H1 (cell line): ENCODE data around the gene MYO16. TPM values are rescaled to one million over a fixed set of nuclear protein-coding genes. Genes with fewer than 3 reads are reported as not detected.

ENCODE experiments used
- CTCF ChIA-PET: fragments of 300-600 bp; sonication (Branson Sonifier 250); formaldehyde crosslinking; loops from one replicate; lab custom pipeline; 2021; ENCODE audit not compliant: partially characterized antibody; lab: Charles Lee
- POLR2A ChIA-PET: fragments of 300-600 bp; sonication (Branson Sonifier 250); formaldehyde crosslinking; loops from one replicate; lab custom pipeline; 2021; ENCODE audit warnings: inconsistent platforms; ENCODE audit not compliant: partially characterized antibody; lab: Charles Lee
- DNase-seq, 2 experiments: peaks; one replicate each; pipeline versions ENCODE4 v3.0.0 to v3.0.0-alpha.2; 2010 to 2022; ENCODE audit warnings: low spot score in 2 of 2, low read depth in 1 of 2, mixed read lengths in 1 of 2
- FAIRE-seq: peaks from 2 replicates; lab custom pipeline; 2011; peaks lifted over from hg19 to GRCh38; lab: Jason Lieb, UNC
- H2AFZ ChIP-seq: 2 replicates; pipeline ENCODE4 v1.8.1; 2012; ENCODE audit warnings: low read length, inconsistent platforms
- H2AK5ac ChIP-seq: 2 replicates; pipeline ENCODE4 v1.6.1; 2013; ENCODE audit warnings: low read depth, low read length
- H2BK120ac ChIP-seq: replicated peaks from 2 replicates; pipeline ENCODE3; 2013; ENCODE audit warnings: low read depth, low read length, inconsistent platforms
- H2BK12ac ChIP-seq: 2 replicates; pipeline ENCODE4 v1.6.1; 2013; ENCODE audit warnings: low read depth, low read length
- H2BK15ac ChIP-seq: 2 replicates; pipeline ENCODE4 v1.6.1; 2013; ENCODE audit warnings: low read length
- H2BK20ac ChIP-seq: 2 replicates; pipeline ENCODE4 v1.6.1; 2013; ENCODE audit warnings: low read length
- H2BK5ac ChIP-seq: 2 replicates; pipeline ENCODE4 v1.6.1; 2013; ENCODE audit warnings: low read depth, low read length
- H3K14ac ChIP-seq: 2 replicates; pipeline ENCODE4 v1.6.1; 2013; ENCODE audit warnings: inconsistent platforms; ENCODE audit not compliant: insufficient read length
- H3K18ac ChIP-seq: 2 replicates; pipeline ENCODE4 v1.6.1; 2013; ENCODE audit warnings: low read length; ENCODE audit errors: extremely low read depth
- H3K23ac ChIP-seq: 2 replicates; pipeline ENCODE4 v1.6.1; 2013; ENCODE audit warnings: inconsistent platforms; ENCODE audit not compliant: insufficient read length
- H3K23me2 ChIP-seq: 2 replicates; pipeline ENCODE4 v1.6.1; 2013; ENCODE audit warnings: low read depth, low read length
- H3K27ac ChIP-seq: 2 replicates; pipeline ENCODE4 v1.6.1; 2011; ENCODE audit warnings: low read depth, low read length, inconsistent platforms
- H3K27me3 ChIP-seq, 4 experiments: replicated peaks in 1 of 4; 1 replicate in 1 of 4; 2 replicates in 3 of 4; pipeline versions ENCODE4 v1.6.1 to v1.8.1; 2011 to 2013; ENCODE audit warnings: low read length in 3 of 4, mild to moderate bottlenecking in 3 of 4, inconsistent platforms in 2 of 4, mixed read lengths in 2 of 4, moderate library complexity in 1 of 4; ENCODE audit not compliant: control insufficient read depth in 3 of 4, insufficient read depth in 3 of 4; ENCODE audit errors: extremely low read depth in 1 of 4
- H3K36me3 ChIP-seq, 4 experiments: 2 replicates each; pipeline versions ENCODE4 v1.6.1 to v1.8.1; 2011 to 2013; ENCODE audit warnings: mild to moderate bottlenecking in 4 of 4, low read length in 3 of 4, moderate library complexity in 2 of 4, control low read depth in 1 of 4, inconsistent platforms in 1 of 4; ENCODE audit not compliant: insufficient read depth in 4 of 4, control insufficient read depth in 2 of 4
- H3K4ac ChIP-seq: replicated peaks from 2 replicates; pipeline ENCODE3; 2013; ENCODE audit warnings: low read length, low read depth, mixed read lengths, inconsistent platforms; ENCODE audit not compliant: insufficient read length
- H3K4me1 ChIP-seq, 4 experiments: replicated peaks in 1 of 4; 1 replicate in 1 of 4; 2 replicates in 3 of 4; pipeline versions ENCODE4 v1.6.1 to v1.8.1; 2011 to 2013; ENCODE audit warnings: low read length in 3 of 4, inconsistent platforms in 2 of 4, mixed read lengths in 1 of 4; ENCODE audit not compliant: insufficient read depth in 4 of 4, control insufficient read depth in 3 of 4
- H3K4me2 ChIP-seq, 2 experiments: 2 replicates each; pipeline versions ENCODE4 v1.6.1 to v1.8.1; 2011 to 2013; ENCODE audit warnings: low read depth in 2 of 2, low read length in 2 of 2, control low read depth in 1 of 2, inconsistent platforms in 1 of 2, mild to moderate bottlenecking in 1 of 2; ENCODE audit not compliant: insufficient read depth in 1 of 2
- H3K4me3 ChIP-seq, 4 experiments: fragments of 200-600, 300-600 bp in 1 of 4; sonication (generic), shearing (Covaris generic), sonication (Bioruptor Twin) in 1 of 4; 2 replicates each; pipeline versions ENCODE4 v1.5.1 to v1.8.1; 2011 to 2016; ENCODE audit warnings: low read length in 4 of 4, low read depth in 3 of 4, control low read depth in 2 of 4, inconsistent platforms in 2 of 4, mild to moderate bottlenecking in 2 of 4, mixed read lengths in 1 of 4, moderate library complexity in 1 of 4; ENCODE audit not compliant: insufficient read depth in 2 of 4; ENCODE audit errors: extremely low read depth in 1 of 4
- H3K56ac ChIP-seq: replicated peaks from 2 replicates; pipeline ENCODE3; 2013; ENCODE audit warnings: low read depth, mild to moderate bottlenecking, mixed read lengths, low read length, inconsistent platforms; ENCODE audit not compliant: insufficient read length
- H3K79me1 ChIP-seq: 2 replicates; pipeline ENCODE4 v1.6.1; 2013; ENCODE audit warnings: low read depth, low read length, control low read depth
- H3K79me2 ChIP-seq, 2 experiments: 2 replicates each; pipeline versions ENCODE4 v1.6.1 to v1.8.1; 2012 to 2013; ENCODE audit warnings: low read length in 2 of 2, mild to moderate bottlenecking in 2 of 2, inconsistent platforms in 1 of 2; ENCODE audit not compliant: insufficient read depth in 2 of 2, control insufficient read depth in 1 of 2
- H3K9ac ChIP-seq, 4 experiments: replicated peaks in 1 of 4; 1 replicate in 1 of 4; 2 replicates in 3 of 4; pipeline versions ENCODE4 v1.6.1 to v1.8.1; 2011 to 2013; ENCODE audit warnings: low read depth in 3 of 4, low read length in 3 of 4, control low read depth in 2 of 4, mild to moderate bottlenecking in 2 of 4, moderate library complexity in 2 of 4, inconsistent platforms in 1 of 4; ENCODE audit errors: extremely low read depth in 1 of 4
- H3K9me3 ChIP-seq, 2 experiments: 2 replicates each; pipeline versions ENCODE4 v1.6.1 to v1.8.1; 2012 to 2013; ENCODE audit warnings: mild to moderate bottlenecking in 2 of 2, moderate library complexity in 2 of 2, control low read depth in 1 of 2, inconsistent platforms in 1 of 2, low read depth in 1 of 2, low read length in 1 of 2, mixed read lengths in 1 of 2; ENCODE audit not compliant: insufficient read depth in 2 of 2
- H4K20me1 ChIP-seq, 2 experiments: replicated peaks in 1 of 2; 2 replicates each; pipeline versions ENCODE3 to v1.8.1; 2011 to 2013; ENCODE audit warnings: inconsistent platforms in 2 of 2, low read length in 2 of 2, mild to moderate bottlenecking in 1 of 2; ENCODE audit not compliant: insufficient read depth in 2 of 2, control insufficient read depth in 1 of 2
- H4K5ac ChIP-seq: 2 replicates; pipeline ENCODE4 v1.6.1; 2013; ENCODE audit warnings: low read length, low read depth, mixed read lengths, inconsistent platforms; ENCODE audit not compliant: insufficient read length
- H4K8ac ChIP-seq: 2 replicates; pipeline ENCODE4 v1.8.0; 2013; ENCODE audit warnings: mild to moderate bottlenecking, moderate library complexity, low read length, inconsistent platforms; ENCODE audit not compliant: insufficient read depth; ENCODE audit errors: extremely low read depth
- H4K91ac ChIP-seq: replicated peaks from 2 replicates; pipeline ENCODE3; 2013; ENCODE audit warnings: low read length, mixed read lengths, inconsistent platforms; ENCODE audit not compliant: insufficient read length
- JUN ChIP-seq: IDR thresholded peaks from 2 replicates; pipeline ENCODE4 v1.6.1; 2011; ENCODE audit warnings: low read depth, mild to moderate bottlenecking, improper control_type of control experiment, low read length
- JUND ChIP-seq: IDR thresholded peaks from 2 replicates; pipeline ENCODE4 v1.6.1; 2011; ENCODE audit warnings: mild to moderate bottlenecking, improper control_type of control experiment, low read length
- RAD21 ChIP-seq, 2 experiments: IDR thresholded peaks in 1 of 2; conservative IDR thresholded peaks in 1 of 2; 2 replicates each; pipeline ENCODE4 v1.6.1; 2011; ENCODE audit warnings: low read depth in 2 of 2, low read length in 2 of 2, improper control_type of control experiment in 1 of 2, inconsistent platforms in 1 of 2, mild to moderate bottlenecking in 1 of 2, moderate library complexity in 1 of 2
- RNF2 ChIP-seq: fragments of 200-900, 300-1000 bp; sonication (generic); IDR thresholded peaks from 2 replicates; pipeline ENCODE4 v1.7.1; 2016; ENCODE audit warnings: borderline replicate concordance, low read depth, mild to moderate bottlenecking, antibody characterized with exemption, low read length; ENCODE audit not compliant: poor library complexity, severe bottlenecking; ENCODE audit errors: missing control alignments
- TEAD4 ChIP-seq: IDR thresholded peaks from 2 replicates; pipeline ENCODE4 v1.6.1; 2012; ENCODE audit warnings: low read depth, low read length, inconsistent platforms, mixed read lengths
- WGBS, 2 experiments: shearing (Covaris generic) in 1 of 2; methylation state at CpG; one replicate each; pipeline versions ENCODE4 v1.1.6 to v1.1.7; 2013 to 2015; ENCODE audit warnings: low lambda C conversion rate in 2 of 2, mixed read lengths in 2 of 2, inconsistent platforms in 1 of 2, low coverage in 1 of 2, missing lambda C conversion rate in 1 of 2; ENCODE audit not compliant: insufficient replicate concordance in 2 of 2, insufficient coverage in 1 of 2, insufficient read length in 1 of 2; ENCODE audit errors: extremely low coverage in 1 of 2, missing lambda C conversion rate in 1 of 2; 5-methylcytosine and 5-hydroxymethylcytosine counted together
- polyA plus RNA-seq, 7 experiments: library from polyadenylated mRNA; depleted of rRNA in 3 of 7; stranded (reverse) in 5 of 7; unstranded in 2 of 7; fragments of >200 nt in 5 of 7; fragments of 200-250 nt in 2 of 7; gene quantifications; 1 replicate in 5 of 7; 2 replicates in 1 of 7; 4 replicates in 1 of 7; pipeline versions ENCODE4 v1.2.1 to v1.2.3, GENCODE V29; 2011 to 2013; ENCODE audit warnings: missing spikeins in 2 of 7, mixed read lengths in 2 of 7
- total RNA-seq: library from RNA; stranded (reverse); fragmentation: NEBNext Ultra II Directional; extraction: Animal tissue kit (Norgen Biotek cat#: 25700); gene quantifications from 2 replicates; pipeline ENCODE4 v1.2.1, GENCODE V29; 2021
- TF ChIP-seq, protein P1 (sequence below): IDR thresholded peaks from 2 replicates; pipeline ENCODE4 v1.6.1; 2012; ENCODE audit warnings: low read length, inconsistent platforms

The MYO16 gene
- total and polyA plus RNA-seq, 2 of the 8 experiments (the other 6 are each of a cell fraction or from before 2014, with no cell fraction given): 0.02 to 0.22 TPM

DNA sequence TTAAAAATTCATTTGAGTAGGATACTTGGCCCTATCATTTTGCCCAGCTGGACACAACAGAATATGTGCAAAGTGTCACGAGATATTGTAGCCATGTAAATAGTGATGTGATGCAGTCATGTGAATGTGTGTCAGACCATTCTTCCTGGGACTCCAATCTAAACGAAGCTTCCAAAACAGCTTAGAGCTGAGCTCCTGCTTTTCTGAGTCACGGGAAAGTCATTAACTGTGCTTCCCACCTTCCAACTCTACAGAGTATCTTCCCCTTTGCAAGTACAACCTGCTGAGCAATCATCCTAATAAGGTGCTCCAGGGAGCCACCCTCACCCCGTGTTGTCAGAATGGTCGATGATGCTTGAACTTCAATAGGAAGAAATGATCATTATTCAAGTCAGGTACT lies 294.7 kb downstream of the MYO16 start:
- DNase-seq: no peak

More for the DNA sequence above, 294.7 kb downstream of the MYO16 start:
- H2BK12ac ChIP-seq: no peak overlapping the region
- 81% methylated on average over 5 of the region's 5 CpGs; no CpG with 5 or more reads in 1 of the 2 experiments for WGBS, 2 experiments
- H4K91ac ChIP-seq: no peak overlapping the region
- no peaks in the 10 kb centered on the region for H3K9me3 ChIP-seq
- H3K4ac ChIP-seq: no peak overlapping the region
- no peak overlapping the region for H2BK15ac ChIP-seq
- no peak overlapping the region for H2BK120ac ChIP-seq
- no peak overlapping the region for H2BK5ac ChIP-seq
- H2AK5ac ChIP-seq: no peak overlapping the region
- H3K79me1 ChIP-seq: no peaks in the 10 kb centered on the region
- H4K20me1 ChIP-seq: no peaks in the 10 kb centered on the region
- no peak overlapping the region for H2BK20ac ChIP-seq
- ChIA-PET POLR2A (no interaction called here), CTCF (interaction anchor here (1.2 to 3.0 kb wide), 3 partner anchors 10 to 29 kb away, joined by 3 to 19 read pairs (median 6); no protein-coding TSS in a partner anchor)
- H3K23ac ChIP-seq: no peak overlapping the region
- H3K27me3 ChIP-seq: no peaks in the 10 kb centered on the region
- H3K14ac ChIP-seq: no peak overlapping the region
- H2AFZ ChIP-seq: no peak overlapping the region
- H3K56ac ChIP-seq: no peak overlapping the region
- H4K8ac ChIP-seq: no peak overlapping the region
- H4K5ac ChIP-seq: no peak overlapping the region
- no peak overlapping the region for H3K18ac ChIP-seq
- no peaks in the 10 kb centered on the region for H3K79me2 ChIP-seq
- no peaks in the 10 kb centered on the region for H3K23me2 ChIP-seq
- H3K4me2 ChIP-seq: no peak overlapping the region
- no peak overlapping the region for H3K4me3 ChIP-seq
- TF ChIP-seq, protein P1, sequence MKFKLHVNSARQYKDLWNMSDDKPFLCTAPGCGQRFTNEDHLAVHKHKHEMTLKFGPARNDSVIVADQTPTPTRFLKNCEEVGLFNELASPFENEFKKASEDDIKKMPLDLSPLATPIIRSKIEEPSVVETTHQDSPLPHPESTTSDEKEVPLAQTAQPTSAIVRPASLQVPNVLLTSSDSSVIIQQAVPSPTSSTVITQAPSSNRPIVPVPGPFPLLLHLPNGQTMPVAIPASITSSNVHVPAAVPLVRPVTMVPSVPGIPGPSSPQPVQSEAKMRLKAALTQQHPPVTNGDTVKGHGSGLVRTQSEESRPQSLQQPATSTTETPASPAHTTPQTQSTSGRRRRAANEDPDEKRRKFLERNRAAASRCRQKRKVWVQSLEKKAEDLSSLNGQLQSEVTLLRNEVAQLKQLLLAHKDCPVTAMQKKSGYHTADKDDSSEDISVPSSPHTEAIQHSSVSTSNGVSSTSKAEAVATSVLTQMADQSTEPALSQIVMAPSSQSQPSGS: no peak
- TF ChIP-seq JUND (no peak), RAD21 (IDR thresholded peaks at IDR 0.05 in 1 of 2, conservative IDR thresholded peaks at IDR 0.05 in 1 of 2; ENCODE audit: low read depth in 2 of 2, low read length in 2 of 2) (no peak), JUN (no peak), TEAD4 (no peak), RNF2 (no peak)
- TF ChIP-seq, all 59 proteins: peak for 0
- H3K27ac ChIP-seq: no peak overlapping the region
- no peak for FAIRE-seq
- H3K4me1 ChIP-seq: no peaks in the 10 kb centered on the region
- H3K36me3 ChIP-seq: no peaks in the 10 kb centered on the region
- H3K9ac ChIP-seq: no peak overlapping the region
